ENCODE data around the gene UST. TPM values are rescaled to one million over a fixed set of nuclear protein-coding genes. Genes with fewer than 3 reads are reported as not detected.

The UST gene
- polyA plus RNA-seq, 1 donor (not counting 4 experiments of a cell fraction or from before 2014, with no cell fraction given), result 6.1 TPM

DNA sequence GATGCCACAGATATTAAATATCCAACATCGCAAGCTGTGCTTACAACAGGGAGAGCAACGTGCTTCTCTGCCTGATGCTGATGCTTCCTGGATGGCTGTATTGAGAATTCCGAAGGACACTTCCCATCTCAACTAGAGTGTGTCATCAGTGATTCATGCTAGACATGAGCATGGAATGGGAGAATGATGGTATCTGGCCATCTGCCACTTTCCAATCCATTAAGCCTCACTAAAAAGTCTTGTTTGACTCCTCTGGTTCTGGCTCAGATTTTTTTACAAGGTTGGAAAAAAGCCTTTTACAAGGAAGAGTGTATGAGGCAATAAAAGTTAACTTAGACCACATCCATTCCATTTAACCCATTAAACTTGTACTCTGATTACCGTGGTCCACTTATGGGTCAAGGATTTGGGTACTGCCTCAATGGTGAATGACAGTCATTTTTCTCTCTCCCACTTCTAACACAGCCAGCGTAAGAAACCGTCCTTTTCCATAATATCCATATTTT lies 265.3 kb downstream of the UST start:
- peak; percentile 61 for DNase-seq (ENCODE audit: low read depth, low spot score)
- H3K4me1 ChIP-seq (ENCODE audit: control insufficient read depth, extremely low read depth, insufficient read depth, low read length), result peaks cover 10% of the 10 kb centered on the region
- no peaks in the 10 kb centered on the region for H3K79me2 ChIP-seq (ENCODE audit: control insufficient read depth, insufficient read depth, low read length)
- no peaks in the 10 kb centered on the region for H3K36me3 ChIP-seq (ENCODE audit: control insufficient read depth in 2 of 2, extremely low read depth in 1 of 2, insufficient read depth in 2 of 2, low read length in 2 of 2)
- H3K9me3 ChIP-seq (ENCODE audit: control insufficient read depth, low read depth, low read length), result no peaks in the 10 kb centered on the region
- H3K27ac ChIP-seq (ENCODE audit: control insufficient read depth, insufficient read depth, low read length), result no peak overlapping the region
- no peak for TF ChIP-seq EZH2 (IDR thresholded peaks at IDR 0.05; ENCODE audit: low read length)
- TF ChIP-seq, protein P1, sequence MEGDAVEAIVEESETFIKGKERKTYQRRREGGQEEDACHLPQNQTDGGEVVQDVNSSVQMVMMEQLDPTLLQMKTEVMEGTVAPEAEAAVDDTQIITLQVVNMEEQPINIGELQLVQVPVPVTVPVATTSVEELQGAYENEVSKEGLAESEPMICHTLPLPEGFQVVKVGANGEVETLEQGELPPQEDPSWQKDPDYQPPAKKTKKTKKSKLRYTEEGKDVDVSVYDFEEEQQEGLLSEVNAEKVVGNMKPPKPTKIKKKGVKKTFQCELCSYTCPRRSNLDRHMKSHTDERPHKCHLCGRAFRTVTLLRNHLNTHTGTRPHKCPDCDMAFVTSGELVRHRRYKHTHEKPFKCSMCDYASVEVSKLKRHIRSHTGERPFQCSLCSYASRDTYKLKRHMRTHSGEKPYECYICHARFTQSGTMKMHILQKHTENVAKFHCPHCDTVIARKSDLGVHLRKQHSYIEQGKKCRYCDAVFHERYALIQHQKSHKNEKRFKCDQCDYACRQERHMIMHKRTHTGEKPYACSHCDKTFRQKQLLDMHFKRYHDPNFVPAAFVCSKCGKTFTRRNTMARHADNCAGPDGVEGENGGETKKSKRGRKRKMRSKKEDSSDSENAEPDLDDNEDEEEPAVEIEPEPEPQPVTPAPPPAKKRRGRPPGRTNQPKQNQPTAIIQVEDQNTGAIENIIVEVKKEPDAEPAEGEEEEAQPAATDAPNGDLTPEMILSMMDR (optimal IDR thresholded peaks at IDR 0.05 in 1 of 3, IDR thresholded peaks at IDR 0.05 in 1 of 3, conservative IDR thresholded peaks at IDR 0.05 in 1 of 3; ENCODE audit: extremely low read depth in 1 of 3, insufficient read depth in 2 of 3, low read length in 3 of 3), result no peak
- H3K4me3 ChIP-seq (ENCODE audit: control insufficient read depth in 2 of 3, extremely low read depth in 1 of 3, insufficient read depth in 2 of 3, low read depth in 1 of 3, low read length in 3 of 3), result no peak overlapping the region
- no peaks in the 10 kb centered on the region for H3K27me3 ChIP-seq (ENCODE audit: control insufficient read depth, extremely low read depth, insufficient read depth, low read length)
- H2AFZ ChIP-seq (ENCODE audit: control insufficient read depth, low read length), result peak overlapping the region; percentile 41
- no peak overlapping the region for H3K9ac ChIP-seq (ENCODE audit: control insufficient read depth, extremely low read depth, insufficient read depth, low read length)
- H3K4me2 ChIP-seq (ENCODE audit: control insufficient read depth, extremely low read depth, insufficient read depth, low read depth, low read length), result peak overlapping the region; percentile 41
- peak; percentile 98 for FAIRE-seq
- no peaks in the 10 kb centered on the region for H4K20me1 ChIP-seq (ENCODE audit: control insufficient read depth, extremely low read depth, insufficient read depth, low read length)
- H3K9me1 ChIP-seq (ENCODE audit: control insufficient read depth, extremely low read depth, insufficient read depth, low read length), result no peaks in the 10 kb centered on the region
- dilution Hi-C loops (cut with MboI; ENCODE audit: extremely low pct_ligation_motif_present, low sequenced_read_pairs), result no loop called here

DNA sequence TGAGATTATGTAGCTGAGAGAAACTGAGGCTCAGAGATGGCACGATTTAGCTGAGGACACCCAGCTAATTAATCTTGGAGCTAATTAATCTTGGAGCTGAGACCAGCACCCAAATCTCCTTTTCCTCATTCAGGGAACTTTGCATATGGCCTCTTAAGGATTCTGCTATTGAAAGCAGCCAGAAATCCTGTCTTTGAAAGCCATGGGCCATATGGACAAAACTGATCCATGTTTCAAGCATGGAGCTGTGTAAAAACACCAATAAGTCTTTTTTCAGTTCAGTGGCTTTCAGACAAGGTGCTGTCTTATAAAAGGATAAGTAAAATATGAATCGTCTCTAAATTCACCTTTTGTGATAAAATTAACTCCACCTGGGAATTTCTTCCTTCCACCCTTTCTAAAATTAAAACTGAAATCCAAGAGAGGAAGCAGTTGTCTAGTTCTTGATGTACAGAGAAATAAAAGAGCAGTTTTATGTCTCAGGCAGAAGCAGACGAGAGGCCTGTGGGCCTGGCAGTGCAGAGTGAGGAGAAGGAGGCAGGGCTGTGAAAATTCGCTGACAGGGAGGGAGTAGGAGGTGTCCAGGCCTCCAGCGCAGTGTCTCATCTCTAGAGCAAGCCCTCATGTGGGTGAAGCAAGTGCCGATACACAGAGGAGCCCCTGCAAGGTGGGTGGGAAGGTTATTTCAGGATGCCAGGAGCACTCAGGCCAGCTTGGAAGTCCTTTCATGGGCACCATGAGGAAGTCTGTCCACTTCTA lies 266.9 kb downstream of the UST start:
- FAIRE-seq (no peak), DNase-seq (ENCODE audit: low read depth, low spot score) (no peak)
- TF ChIP-seq, protein P1 (optimal IDR thresholded peaks at IDR 0.05 in 1 of 3, IDR thresholded peaks at IDR 0.05 in 1 of 3, conservative IDR thresholded peaks at IDR 0.05 in 1 of 3; ENCODE audit: extremely low read depth in 1 of 3, insufficient read depth in 2 of 3, low read length in 3 of 3), result no peak
- no peak for TF ChIP-seq EZH2 (IDR thresholded peaks at IDR 0.05; ENCODE audit: low read length)
- H3K79me2 ChIP-seq (ENCODE audit: control insufficient read depth, insufficient read depth, low read length), result no peaks in the 10 kb centered on the region
- no peaks in the 10 kb centered on the region for H3K9me3 ChIP-seq (ENCODE audit: control insufficient read depth, low read depth, low read length)
- no peak overlapping the region for H3K4me3 ChIP-seq (ENCODE audit: control insufficient read depth in 2 of 3, extremely low read depth in 1 of 3, insufficient read depth in 2 of 3, low read depth in 1 of 3, low read length in 3 of 3)
- no peaks in the 10 kb centered on the region for H3K36me3 ChIP-seq (ENCODE audit: control insufficient read depth in 2 of 2, extremely low read depth in 1 of 2, insufficient read depth in 2 of 2, low read length in 2 of 2)
- H2AFZ ChIP-seq (ENCODE audit: control insufficient read depth, low read length), result no peak overlapping the region
- dilution Hi-C loops (cut with MboI; ENCODE audit: extremely low pct_ligation_motif_present, low sequenced_read_pairs), result no loop called here
- H3K9ac ChIP-seq (ENCODE audit: control insufficient read depth, extremely low read depth, insufficient read depth, low read length), result no peak overlapping the region
- H3K9me1 ChIP-seq (ENCODE audit: control insufficient read depth, extremely low read depth, insufficient read depth, low read length), result no peaks in the 10 kb centered on the region
- peaks cover 10% of the 10 kb centered on the region for H3K4me1 ChIP-seq (ENCODE audit: control insufficient read depth, extremely low read depth, insufficient read depth, low read length)
- no peak overlapping the region for H3K4me2 ChIP-seq (ENCODE audit: control insufficient read depth, extremely low read depth, insufficient read depth, low read depth, low read length)
- H4K20me1 ChIP-seq (ENCODE audit: control insufficient read depth, extremely low read depth, insufficient read depth, low read length), result no peaks in the 10 kb centered on the region
- no peaks in the 10 kb centered on the region for H3K27me3 ChIP-seq (ENCODE audit: control insufficient read depth, extremely low read depth, insufficient read depth, low read length)
- no peak overlapping the region for H3K27ac ChIP-seq (ENCODE audit: control insufficient read depth, insufficient read depth, low read length)
